Stimulated activated CD8-positive, alpha-beta memory T cell treated with anti-CD3 and anti-CD28 coated beads, Interleukin-2, amount 100 ng/mL, for 48 hours (primary cell): Measurements from ENCODE around the gene PML.
A peak's percentile ranks its signal among the peaks of the same experiment; 100 is the strongest.
"Not testable (repeated sequence)": the region's sequence is repeated elsewhere in the genome, so short reads cannot be mapped to it uniquely, and the experiment has no call there.

Experiments used
- DNase-seq, 2 donors: peaks; one replicate each; pipeline ENCODE4 v3.0.0-alpha.2; 2020; ENCODE audit warnings: low read depth in 2 of 2

Gene PML

GRCh38 chr15:73957276-73957675, 37.2 kb upstream of the PML start:
- no peak for DNase-seq

- no peak for DNase-seq
Observed at GRCh38 chr15:73957785-73958184, 36.7 kb upstream of the PML start.

- no peak for DNase-seq
Observed at GRCh38 chr15:73959012-73959581, 35.4 kb upstream of the PML start.

GRCh38 chr15:73959801-73960200, 34.7 kb upstream of the PML start:
- no peak for DNase-seq

GRCh38 chr15:73960472-73961070, 33.9 kb upstream of the PML start:
- not testable (repeated sequence) for DNase-seq

GRCh38 chr15:73962433-73962832, 32.1 kb upstream of the PML start:
- DNase-seq, result no peak

GRCh38 chr15:73964736-73965093, 29.8 kb upstream of the PML start:
- peak; percentile 73 to 79 for DNase-seq

GRCh38 chr15:73965094-73965757, 29.3 kb upstream of the PML start:
- peak; percentile 17 to 47 for DNase-seq

GRCh38 chr15:73965758-73966113, 28.8 kb upstream of the PML start:
- no peak for DNase-seq

GRCh38 chr15:73968461-73968860, 26.1 kb upstream of the PML start:
- no peak for DNase-seq

GRCh38 chr15:73969151-73969759, 25.3 kb upstream of the PML start:
- no peak for DNase-seq

- DNase-seq, result peak; percentile 59 to 74
Observed at GRCh38 chr15:73972984-73973682, 21.4 kb upstream of the PML start.

GRCh38 chr15:73973683-73974200, 20.8 kb upstream of the PML start:
- DNase-seq, result not testable (repeated sequence)

- DNase-seq, result not testable (repeated sequence)
Observed at GRCh38 chr15:73975440-73976125, 18.9 kb upstream of the PML start.

GRCh38 chr15:73978896-73979295, 15.6 kb upstream of the PML start:
- no peak for DNase-seq

- no peak for DNase-seq
Observed at GRCh38 chr15:73979636-73980035, 14.9 kb upstream of the PML start.

GRCh38 chr15:73981761-73982221, 12.7 kb upstream of the PML start:
- no peak for DNase-seq

GRCh38 chr15:73982222-73982962, 12.1 kb upstream of the PML start:
- no peak for DNase-seq

- DNase-seq, result no peak
Observed at GRCh38 chr15:73983211-73983727, 11.2 kb upstream of the PML start.

- no peak for DNase-seq
Observed at GRCh38 chr15:73983773-73984172, 10.7 kb upstream of the PML start.
